HG03342 (cell line): ENCODE results near the gene KIF15.

Experiments used
- ATAC-seq: cut with Tn5 transposase; IDR thresholded peaks from one replicate; pipeline ENCODE4 v1.9.1; 2021; ENCODE audit warnings: mild to moderate bottlenecking, moderate library complexity; ENCODE audit not compliant: unreplicated experiment

Gene KIF15

DNA sequence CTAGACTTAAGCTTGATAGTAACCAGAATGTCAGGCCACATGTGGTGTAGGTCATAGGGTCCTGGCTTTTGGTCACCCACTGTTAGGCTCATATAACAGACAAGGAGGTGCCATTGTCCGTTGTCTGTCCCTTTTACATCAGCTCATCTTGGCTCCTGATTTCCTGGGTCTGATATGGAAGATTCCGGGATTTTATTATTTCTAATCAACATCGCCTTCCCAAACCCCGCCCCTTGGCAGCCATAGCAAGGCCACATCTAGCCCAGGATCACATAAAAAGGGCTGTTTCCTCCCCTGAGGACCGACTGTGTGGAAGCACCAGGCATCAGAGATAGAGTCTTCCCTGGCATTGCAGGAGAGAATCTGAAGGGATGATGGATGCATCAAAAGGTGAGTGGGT, 112.7 kb downstream of the KIF15 start, which contains the start of gene TGM4:
TSS of gene TGM4 (plus strand) at position 301 of the 400 bp plus-strand sequence. CDS start at position 372, 71 bp downstream.
- ATAC-seq = no peak

DNA sequence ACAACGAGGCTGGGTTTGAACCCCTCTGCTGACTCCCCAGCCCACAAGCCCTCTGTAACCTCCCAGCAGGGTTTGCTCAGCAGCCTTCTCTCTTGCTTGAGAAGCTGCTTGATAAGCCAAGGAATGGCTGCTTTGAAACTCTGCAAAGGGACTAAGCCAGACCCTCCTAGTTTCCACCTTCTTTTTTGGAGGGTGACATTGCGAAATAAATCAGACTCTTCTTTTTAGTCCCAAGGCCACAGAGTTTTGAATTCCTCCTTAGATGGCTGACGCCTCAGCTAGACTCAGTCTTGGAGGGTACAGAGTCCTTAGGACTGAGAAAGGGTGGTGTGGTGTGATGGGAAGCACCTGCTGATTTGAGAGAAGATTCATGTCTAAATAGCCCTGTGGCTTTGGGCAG, 114.0 kb downstream of the KIF15 start:
- ATAC-seq = no peak

DNA sequence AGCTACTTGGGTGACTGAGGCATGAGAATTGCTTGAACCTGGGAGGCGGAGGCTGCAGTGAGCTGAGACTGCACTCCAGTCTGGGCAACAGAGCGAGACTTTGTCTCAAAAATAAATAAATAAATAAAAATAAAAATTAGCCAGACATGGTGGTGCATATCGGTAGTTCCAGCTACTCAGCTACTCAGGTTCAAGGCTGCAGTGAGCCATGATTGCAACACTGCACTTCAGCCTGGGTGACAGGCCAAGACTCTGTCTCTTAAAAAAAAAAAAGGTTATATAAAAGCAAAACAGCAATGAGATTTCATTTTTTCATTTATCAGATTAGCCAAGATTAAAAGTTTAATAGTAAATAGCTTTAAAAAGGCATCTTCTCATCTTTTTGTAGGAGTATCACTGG, 115.7 kb downstream of the KIF15 start:
- no peak for ATAC-seq

DNA sequence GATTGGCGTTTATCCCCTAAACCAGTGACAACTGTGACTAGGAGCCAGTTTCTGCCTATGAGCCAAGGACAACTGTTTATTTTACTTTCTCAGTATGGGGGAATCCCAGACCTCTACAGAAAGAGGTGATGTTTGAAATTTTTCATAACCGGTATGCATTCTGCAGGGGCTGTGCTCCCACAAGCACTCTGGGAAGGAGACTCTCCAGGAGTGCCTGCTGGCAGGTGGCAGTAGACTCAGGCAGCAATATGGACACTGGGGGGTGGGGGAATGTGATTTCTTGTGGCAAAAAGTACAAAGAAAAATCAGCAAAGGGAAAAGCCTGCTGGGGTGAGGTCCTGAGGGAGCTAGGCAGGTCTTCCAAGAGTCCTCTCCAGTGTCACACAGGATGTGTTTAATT, 118.7 kb downstream of the KIF15 start:
- ATAC-seq = no peak

DNA sequence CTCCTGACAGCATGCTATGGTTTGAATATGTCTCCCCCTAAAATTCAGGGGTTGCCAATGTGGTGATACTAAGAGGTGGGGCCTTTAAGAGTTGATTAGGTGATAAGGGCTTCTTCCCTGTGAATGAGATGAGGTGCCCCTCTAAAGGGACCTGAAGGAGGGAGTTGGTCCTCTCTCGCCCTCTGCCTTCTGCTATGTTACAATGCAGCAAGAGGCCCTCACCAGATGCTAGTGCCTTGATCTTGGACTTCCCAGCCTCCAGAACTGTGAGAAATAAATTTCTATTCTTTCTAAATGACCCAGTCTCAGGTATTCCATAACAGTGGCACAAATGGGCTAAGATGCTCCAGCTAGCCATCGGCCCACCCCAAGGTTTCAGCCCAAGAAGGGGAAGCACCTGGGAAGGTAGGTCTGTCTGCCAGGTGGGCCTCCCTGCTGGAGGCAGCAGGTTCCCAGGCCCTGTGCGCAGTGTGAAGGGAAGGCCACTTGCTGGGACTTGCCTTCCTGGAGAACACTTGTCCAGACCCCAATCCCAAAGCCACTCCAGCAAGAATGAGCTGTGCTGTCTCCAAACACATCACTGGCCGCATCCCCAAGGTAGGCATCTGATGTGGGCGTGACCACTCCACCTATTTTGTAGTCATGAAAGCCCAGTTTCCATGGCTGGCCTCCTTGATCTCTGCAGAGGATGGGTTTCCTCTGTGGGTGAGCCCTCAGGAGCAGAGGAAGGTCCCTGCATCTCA, 121.8 kb downstream of the KIF15 start:
- ATAC-seq = no peak

DNA sequence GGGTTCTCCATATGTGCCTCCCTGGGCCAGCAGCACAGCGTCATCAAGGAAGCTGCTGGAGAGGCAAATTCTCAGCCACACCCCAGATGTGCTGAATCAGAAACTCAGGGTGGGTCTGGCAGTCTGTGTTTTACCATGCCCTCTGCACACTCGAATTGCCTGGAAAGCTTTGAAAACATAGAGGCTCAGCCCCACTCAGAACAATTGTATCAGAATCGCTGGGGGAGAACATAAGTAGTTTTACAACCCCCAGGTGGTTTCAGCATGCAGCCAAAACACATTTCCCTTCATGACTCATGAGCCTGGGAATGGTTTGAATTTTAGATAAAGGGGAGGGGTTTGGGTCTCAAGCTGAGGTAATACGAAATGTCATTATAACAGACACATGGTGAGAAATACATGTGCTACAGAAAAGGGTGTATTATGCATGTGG, 122.4 kb downstream of the KIF15 start:
- no peak for ATAC-seq

DNA sequence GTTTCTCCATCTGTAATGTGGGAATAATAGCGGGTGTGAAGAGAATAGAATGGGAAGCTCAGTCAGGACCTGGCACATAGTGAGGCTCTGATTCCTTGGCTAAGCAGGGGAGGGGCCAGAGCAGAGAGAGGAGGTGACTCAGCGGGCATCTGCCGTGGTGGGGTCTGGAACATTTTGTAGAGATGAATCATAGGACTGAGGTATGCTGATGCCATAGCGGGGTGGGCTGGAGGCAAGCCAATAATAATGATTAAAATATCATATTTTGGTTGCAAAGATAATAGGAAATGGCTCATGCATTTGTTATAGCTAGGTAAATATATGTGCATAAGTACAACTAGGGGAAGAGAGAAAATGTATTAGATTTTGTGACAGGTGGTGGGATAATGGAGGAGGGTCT, 124.0 kb downstream of the KIF15 start:
- ATAC-seq = no peak

DNA sequence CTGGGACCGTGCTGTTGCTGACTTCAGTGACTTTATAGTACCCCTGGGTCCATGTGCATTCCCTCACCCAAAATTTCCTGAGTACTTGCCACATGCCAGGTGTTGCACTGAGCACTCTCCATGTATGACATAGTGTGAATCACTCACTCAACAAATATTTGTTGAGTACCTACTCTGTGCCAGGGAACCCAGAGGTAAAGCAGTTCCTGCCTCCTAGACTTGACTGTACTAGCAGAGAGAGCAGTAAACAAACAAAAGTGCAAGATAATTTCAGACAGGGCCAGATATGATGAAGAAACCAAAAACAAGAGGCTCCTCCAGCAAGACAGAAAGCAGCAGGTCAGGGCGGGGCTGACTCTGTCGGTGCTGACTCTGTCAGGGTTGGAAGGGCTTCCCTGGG, 125.0 kb downstream of the KIF15 start:
- ATAC-seq = no peak

DNA sequence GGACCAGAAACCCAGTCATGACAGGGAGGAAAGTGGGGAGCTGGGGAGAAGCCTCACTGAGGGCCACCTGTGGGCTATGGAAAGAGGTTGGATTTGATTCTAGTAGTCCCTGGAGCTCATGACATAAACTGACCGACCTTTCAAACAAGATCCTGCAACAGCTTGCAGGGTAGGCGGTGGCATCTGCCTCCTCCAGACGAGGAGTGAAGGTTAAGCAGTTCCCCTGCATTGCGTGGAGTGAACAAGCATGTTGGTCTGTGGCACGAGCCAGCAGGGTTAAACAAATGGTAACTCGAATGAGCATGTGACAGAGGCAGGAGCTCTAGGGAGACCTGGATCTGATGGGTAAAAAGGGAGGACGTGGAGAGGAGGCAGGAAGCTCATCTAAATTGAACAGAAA, 125.5 kb downstream of the KIF15 start:
- ATAC-seq = no peak

DNA sequence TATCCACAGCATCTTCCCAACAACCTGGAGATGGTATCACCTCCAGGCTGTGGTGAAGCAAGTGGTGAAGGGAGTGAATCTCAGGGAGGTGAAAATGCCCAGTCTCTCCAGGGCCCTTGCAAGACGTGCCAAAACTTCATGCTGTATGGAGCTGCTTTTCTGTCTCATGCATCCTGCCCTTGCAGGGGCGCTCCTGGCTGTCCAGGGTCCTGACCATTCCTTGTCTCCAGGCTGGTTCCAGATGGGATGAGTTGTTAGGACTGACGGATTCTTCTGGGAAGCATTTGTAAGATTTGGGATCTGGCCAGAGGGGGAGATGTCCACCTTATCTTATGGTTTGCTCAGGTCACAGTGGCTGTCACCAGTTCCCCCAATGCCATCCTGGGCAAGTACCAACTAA, 128.7 kb downstream of the KIF15 start:
- ATAC-seq = no peak

DNA sequence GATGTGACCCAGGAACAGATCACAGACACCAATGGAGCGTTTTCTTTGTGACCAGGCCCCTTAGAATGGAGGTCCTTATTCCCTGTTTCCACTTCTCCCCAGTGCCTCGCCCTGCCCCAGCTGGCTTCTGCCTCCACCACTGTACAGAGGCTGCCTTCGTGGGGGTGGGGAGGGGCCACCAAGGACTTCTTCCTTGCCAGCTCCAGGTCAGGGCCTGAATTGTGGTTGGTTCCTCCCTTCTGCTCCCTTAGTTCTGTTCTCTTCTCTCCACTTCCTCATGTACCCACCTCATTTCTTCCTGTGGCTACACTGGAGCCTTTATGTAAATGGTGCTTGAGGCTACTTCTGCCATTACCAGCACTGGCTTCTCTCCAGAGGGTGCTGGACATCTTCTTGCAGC, 129.3 kb downstream of the KIF15 start:
- ATAC-seq = no peak

DNA sequence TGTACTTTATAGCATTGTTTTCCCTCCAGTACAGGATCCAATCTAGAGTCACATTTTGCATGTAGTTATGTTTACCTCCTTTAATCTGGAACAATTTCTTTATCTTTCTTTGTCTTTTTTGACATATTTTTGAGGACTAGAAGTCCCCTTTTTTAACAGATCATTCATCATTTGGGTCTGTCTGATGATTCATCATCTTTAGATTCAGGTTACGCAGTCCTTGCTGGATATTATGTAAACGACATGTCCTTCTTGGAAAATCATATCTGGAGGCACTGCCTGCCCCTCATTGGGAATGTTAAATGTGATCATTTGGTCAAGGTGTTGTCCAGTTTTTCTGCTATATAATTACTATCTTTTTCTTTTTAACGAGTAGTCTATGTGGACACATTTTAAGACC, 131.1 kb downstream of the KIF15 start:
- no peak for ATAC-seq

DNA sequence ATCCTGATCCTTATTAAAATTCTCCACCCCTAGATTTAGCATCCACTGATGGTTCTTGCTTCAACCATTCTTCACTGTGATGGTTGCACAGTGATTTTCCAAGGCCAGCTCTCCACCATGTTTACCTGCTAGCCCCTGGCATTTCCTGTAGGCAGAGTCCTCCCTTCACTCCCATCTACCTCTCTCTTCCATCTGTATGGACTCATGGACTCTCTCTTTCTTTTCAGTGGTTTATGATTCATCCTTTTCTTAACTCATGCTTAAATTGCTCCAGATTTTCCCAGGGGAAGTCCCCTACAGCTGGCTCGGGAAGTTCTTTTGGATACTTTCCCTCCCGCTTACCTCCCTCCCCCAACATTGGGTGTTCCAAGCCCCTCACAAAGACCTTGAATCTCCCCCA, 131.5 kb downstream of the KIF15 start:
- no peak for ATAC-seq

DNA sequence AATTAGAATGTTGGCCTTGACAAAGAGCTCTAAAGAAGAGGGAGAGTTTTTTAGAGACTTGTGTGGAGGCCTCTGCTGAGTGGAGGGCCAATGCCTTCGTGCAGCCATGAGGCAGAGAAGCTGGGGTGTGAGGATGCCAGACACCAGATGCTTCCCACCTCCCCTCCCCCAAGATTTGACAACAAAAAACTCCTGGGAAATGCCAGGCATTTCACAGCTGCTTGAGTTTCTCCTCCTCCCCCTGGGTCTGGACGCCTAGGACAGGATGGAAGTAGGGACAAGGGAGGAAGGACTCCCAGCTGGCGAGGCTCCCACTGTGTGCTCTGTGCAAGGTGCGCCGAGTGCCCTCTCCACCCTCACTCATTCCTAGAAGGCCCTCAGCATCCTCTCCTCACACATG, 132.9 kb downstream of the KIF15 start:
- no peak for ATAC-seq

DNA sequence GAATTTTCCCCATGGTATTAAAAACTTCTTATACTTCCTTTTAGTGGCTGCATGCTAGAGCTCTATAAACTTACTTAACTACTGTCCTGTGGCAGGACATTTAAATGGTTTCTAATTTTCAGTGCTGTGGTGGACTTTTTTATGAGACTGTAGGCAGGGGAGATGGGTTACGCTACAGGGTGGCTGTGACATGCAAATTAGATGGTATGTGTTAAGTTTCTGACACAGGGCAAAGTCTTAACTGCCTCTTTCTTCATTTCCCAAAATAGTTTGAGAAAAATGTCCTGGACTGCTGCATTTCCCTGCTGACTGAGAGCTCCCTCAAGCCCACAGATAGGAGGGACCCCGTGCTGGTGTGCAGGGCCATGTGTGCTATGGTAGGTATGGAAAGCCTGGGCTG, 134.8 kb downstream of the KIF15 start:
- ATAC-seq = no peak

DNA sequence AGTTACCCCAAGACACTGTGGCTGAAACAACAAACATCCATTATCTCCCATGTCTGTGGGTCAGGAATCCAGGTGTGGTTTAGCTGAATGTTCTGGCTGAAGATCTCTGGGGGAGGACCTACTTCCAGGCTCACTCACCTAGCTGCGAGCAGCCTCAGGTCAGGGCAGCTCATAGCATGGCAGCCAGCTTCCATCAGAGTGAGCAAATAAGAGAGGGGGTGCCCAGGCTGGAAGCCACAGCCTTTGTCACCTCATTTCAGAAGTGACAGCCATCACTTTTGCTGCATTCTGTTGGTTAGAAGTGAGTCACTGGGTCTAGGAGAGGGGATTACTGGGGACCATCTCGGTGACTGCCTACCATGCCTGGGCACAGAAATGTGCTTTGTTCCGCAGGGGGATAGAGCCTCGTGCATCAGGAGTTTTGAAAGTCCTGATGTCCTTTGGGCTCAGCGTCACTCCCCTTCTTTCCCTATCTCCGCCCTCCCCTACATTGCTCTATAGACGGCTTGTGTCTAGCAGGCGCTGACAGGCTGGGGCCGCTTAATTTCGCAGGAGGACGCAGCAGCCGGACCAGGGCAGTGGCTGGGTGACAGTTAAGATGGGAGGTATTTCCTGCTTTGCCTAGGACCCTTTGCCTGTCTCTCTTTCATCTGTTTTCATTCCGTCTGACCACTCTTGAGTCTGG, 138.2 kb downstream of the KIF15 start:
- no peak for ATAC-seq

DNA sequence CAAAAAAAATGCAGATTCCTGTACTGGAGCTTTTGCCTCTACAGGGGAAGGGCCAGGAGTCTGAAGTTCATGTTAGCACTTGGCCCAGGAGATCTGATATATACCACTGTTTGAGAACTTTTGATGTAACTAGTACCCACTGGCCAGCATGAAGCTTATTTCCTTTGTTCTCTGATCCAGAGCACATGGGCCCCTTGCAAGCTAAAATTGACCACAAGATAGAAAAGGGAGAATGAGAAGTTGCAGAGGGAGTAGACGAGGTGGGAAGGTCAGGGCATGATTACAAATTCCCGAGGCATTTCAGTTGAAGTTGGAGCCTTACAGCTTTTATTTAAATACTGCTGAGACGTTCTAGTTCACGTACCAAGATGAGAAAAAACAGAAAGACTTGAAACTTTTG, 141.0 kb downstream of the KIF15 start:
- ATAC-seq = no peak
